GM18861 (cell line): Measurements from ENCODE around the gene KYAT1.
A peak's percentile ranks its signal among the peaks of the same experiment; 100 is the strongest.

Experiments
- ATAC-seq: cut with Tn5 transposase; IDR thresholded peaks from one replicate; pipeline ENCODE4 v1.9.1; 2021; ENCODE audit not compliant: unreplicated experiment

KYAT1 gene

DNA sequence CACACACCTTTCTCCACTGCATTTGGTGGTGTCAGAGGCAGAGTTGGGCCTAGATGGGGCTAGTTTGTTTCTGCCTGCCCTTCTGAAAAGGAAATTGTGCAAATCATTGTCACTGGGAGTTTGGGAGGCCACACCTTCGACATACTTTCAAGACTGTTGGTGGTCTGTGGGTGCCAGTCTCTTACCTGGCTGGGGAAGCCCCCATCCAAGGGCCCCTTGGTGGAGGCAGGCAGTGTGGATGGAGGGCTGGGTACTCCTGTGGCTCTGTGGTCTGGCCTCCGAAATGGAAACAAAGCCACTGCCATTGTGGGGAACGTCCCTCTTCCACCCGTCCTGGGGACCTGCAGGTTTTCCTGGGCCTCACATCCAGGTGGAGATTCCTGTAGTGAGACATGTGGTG lies 28.1 kb upstream of the KYAT1 start:
- no peak for ATAC-seq

DNA sequence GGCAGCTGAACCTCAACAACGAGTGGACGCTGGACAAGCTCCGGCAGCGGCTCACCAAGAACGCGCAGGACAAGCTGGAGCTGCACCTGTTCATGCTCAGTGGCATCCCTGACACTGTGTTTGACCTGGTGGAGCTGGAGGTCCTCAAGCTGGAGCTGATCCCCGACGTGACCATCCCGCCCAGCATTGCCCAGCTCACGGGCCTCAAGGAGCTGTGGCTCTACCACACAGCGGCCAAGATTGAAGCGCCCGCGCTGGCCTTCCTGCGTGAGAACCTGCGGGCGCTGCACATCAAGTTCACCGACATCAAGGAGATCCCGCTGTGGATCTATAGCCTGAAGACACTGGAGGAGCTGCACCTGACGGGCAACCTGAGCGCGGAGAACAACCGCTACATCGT lies 26.6 kb upstream of the KYAT1 start:
- ATAC-seq, result no peak

DNA sequence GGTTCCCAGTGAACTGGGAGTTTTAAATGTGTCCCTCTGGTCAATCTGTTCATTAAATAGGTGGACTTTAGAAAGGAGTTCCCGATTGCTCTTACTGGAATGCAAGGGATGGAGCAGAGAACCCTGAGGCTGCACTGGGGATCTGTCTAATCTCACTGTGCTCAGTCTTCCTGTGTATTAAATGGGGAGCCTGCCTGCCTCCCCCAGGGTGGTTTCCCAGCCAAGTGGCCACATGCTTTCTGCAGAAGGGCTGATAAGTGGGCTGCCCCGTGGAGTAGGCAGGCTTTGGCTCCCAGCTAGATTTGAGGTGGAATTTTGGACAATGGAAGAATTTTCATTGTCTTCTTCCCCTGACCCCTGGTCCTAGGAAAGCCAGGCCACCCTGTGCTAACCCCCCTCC lies 25.0 kb upstream of the KYAT1 start:
- ATAC-seq, result no peak

GRCh38 chr9:128905964-128906363 lies 24.2 kb upstream of the KYAT1 start:
- no peak for ATAC-seq

DNA sequence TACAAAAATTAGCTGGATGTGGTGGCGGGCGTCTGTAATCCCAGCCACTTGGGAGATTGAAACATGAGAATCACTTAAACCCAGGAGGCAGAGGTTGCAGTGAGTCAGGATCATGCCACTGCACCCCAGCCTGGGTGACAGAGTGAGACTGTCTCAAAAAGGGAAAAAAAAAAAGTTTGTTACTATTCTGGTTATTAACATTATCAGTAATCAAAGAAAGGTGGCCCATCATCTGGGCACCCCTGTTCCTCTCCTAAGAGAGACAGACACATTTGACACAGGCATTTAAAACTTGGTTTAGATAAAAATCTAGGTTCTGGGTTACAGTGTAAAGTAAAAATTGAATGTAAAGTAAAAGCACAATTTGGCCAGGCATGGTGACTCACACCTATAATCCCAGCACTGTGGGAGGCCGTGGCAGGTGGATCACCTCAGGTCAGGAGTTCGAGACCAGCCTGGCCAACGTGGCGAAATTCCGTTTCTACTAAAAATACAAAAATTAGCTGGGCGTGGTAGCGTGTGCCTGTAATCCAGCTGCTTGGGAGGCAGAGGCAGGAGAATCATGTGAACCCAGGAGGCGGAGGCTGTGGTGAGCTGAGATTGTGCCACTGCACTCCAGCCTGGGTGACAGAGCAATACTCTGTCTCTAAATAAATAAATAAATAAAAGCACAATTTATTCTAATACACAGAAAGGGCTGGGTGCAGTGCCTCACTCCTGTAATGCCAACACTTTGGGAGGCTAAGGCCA lies 22.3 kb upstream of the KYAT1 start:
- no peak for ATAC-seq

DNA sequence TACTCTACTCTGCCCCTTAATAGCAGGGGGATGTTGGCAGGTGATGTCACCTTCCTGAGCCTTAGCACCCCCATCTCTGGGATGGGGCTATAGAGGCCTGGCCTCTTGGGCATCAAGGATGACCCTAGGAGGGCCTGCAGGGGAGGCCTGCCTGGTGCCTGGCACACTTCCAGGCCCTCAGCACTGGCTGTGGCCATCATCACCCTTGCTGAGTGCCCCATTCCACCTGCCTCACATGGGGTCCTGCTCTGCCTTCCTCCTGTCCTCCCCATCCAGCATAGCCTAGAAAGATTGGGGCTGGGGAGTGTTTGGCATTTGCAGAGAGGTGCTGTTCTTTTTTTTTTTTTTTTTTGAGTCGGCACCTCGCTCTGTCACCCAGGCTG lies 21.3 kb upstream of the KYAT1 start:
- no peak for ATAC-seq

DNA sequence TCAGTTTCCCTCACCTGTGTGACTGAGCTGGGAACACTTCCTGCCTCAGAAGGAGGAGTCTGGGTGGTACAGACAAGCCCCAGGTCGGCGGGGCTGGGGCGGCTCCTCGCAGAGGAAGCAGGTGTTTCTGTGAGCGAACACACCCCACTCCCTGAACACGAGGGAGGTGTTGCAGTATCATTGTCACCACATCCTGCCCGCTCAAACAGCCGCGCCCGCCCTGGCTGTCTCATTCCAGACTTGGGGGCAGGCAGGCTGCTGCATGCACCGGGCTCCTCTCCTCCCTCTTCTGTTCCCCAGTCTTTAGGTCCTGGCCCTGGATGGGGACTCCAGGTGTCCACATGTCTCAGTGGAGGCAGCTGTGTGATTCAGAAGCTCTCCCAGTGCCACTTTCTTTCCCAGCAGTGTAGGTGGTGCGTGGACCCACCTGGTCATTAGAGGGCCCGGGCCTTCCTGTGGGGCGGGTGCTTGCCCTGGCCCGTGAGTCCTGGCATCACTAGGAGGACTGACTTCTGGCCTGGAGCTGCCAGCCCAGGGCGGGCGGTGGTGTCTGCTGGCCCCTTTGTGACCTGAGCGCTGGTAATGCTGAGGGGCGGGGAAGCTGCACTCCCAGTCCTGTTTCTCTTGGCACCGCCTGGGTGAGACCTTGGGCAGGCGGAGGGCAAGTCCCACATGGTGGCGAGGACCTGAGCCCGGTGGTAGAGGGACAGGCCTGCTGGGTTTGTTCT lies 20.8 kb upstream of the KYAT1 start:
- peak; percentile 87 for ATAC-seq

GRCh38 chr9:128901822-128902221 lies 20.1 kb upstream of the KYAT1 start:
- no peak for ATAC-seq

DNA sequence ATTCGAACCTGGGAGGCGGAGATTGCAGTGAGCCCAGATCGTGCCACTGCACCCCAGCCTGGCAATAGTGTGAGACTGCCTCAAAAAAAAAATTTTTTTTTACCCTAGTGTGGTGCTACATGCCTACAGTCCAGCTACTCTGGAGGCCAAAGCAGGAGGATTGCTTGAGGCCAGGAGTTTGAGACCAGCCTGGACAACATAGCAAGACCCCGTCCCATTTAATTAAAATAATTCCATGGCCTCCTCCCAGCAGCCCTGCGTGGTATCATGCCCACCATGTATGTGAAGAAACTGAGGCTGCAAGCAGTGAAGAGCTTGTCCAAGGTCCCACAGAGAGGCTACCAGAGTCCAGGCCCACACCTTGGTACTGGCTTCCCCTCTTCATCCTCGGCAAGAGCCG lies 19.6 kb upstream of the KYAT1 start:
- ATAC-seq, result no peak

- no peak for ATAC-seq
Observed at GRCh38 chr9:128899566-128900322, 18.0 kb upstream of the KYAT1 start.

DNA sequence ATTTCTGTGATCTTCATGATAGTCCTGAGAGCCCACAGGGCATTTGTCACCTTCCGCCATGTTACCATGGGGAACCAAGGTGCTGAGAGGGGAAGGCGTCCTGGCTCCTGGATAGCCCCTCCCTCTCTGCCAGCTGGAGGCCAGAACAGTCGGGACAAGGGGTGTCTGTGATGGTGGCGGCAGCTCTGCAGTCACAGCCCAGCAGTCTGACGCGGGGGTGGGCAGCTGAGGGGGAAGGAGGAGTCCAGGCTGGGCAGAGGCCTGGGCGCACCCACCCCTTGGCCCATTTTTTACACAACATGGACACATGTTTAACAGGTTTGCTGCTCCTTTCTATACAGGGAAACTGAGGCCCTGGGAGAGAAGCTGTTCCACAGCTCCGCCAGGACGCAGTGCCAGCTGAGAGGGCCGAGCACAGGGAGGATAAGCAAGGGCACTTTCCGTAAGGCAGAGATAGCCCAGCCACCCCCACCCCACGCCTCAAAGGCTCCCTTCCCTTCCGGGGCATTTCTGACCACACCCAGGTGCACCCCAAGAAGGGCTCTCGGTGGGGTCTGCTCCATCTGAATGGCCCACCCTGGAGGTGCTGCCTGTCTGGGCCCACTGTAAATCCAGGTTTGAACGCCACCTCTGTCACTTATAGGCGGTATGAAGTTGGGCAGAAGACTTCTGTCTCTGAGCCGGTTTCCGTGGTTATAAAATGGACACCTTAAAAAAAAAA lies 17.3 kb upstream of the KYAT1 start:
- no peak for ATAC-seq

GRCh38 chr9:128898382-128898781 lies 16.6 kb upstream of the KYAT1 start:
- ATAC-seq, result no peak

DNA sequence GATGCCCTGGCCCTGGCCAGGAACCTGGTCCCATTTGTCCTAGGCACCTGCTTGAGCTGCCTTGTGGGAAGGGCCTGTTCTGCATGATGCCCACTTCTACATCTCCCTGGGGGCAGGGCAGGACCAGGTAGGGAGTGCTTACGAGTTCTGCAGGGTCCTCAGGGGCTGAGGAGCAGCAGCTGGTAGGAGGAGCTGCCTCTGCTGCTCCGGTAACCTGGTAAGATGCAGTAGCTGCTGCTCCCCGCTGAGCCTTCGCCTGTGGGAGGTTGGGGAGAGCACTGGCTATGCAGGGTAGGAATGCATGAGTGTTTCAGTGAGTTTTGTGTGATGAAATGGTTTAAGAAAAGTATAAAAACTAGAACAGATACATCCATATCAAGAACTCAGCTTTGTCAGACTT lies 13.8 kb upstream of the KYAT1 start:
- no peak for ATAC-seq

DNA sequence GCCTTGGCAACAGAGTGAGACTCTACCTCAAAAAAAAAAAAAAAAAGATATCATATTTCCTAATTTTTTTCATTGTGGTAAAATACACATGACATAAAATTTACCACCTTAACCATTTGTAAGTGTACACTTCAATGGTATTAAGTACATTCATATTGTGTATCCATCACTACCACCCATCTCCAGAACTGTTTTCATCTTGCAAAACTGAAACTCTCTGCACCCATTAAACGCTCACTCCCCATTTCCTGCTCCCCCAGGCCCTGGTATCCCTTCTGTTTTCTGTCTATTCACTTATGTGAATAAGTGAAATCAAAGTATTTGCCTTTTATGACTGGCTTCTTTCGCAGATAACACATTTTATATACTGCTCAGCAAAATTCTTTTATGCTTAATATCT lies 13.0 kb upstream of the KYAT1 start:
- no peak for ATAC-seq

DNA sequence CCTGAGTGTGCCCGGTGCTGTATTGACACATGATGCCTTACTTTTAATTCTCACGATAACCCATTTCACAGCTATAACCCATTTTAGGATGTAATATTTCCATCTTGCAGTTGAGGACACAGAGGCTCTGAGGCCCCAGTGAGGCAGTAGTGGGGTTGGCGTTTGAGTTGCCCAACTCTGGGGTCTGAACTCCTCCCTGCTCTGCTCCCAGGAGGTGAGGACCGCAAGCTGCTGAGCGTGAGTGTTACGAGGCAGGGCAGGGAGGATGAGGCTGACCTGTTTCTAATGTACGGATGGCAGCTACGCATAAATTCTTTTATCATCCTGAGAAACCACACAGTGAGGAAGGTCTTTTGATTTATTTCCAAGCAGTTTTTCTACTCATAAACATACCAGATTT lies 11.6 kb upstream of the KYAT1 start:
- no peak for ATAC-seq

- ATAC-seq, result no peak
Observed at GRCh38 chr9:128892221-128892921, 10.6 kb upstream of the KYAT1 start.

DNA sequence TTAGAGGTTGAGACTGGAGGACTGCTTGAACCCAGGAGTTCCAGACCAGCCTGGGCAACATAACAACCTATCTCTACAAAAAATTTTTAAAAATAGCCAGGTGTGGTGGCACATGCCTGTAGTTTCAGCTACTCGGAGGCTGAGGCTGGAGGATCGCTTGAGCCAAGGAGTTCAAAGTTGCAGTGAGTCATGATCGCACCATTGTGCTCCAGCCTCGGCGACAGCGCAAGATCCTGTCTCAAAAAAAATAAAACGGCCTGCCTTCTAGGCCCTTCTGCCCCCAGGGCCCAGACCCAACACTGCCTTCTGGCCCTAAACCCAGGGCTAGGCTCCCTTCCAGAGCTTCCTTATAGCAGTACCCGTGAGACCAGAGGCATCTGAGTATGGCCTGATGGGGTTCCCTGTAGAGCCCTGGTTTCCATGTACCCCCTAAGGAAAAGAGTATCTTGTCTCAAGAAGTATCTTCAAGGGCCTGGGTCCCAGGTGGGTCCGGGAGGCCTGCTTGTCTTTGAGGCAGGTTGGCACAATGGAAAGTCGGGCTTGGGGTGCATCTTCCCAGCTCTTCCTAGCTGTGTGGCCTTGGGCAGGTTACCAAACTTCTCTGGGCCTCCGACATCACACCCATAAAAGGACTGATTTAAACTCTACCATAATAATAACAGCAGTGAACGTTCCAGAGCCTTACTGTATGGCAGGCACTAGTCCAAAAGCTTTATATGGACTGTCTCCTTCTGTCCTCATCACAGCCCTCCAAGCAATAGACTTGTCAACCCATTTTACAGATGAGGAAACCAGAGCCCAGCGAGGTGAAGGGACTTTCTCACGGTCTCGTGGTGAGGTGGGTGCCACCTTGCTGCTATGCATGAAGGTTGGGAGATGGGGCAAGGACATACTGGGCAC lies 9.8 kb upstream of the KYAT1 start:
- no peak for ATAC-seq

- no peak for ATAC-seq
Observed at GRCh38 chr9:128887914-128888350, 6.2 kb upstream of the KYAT1 start.

DNA sequence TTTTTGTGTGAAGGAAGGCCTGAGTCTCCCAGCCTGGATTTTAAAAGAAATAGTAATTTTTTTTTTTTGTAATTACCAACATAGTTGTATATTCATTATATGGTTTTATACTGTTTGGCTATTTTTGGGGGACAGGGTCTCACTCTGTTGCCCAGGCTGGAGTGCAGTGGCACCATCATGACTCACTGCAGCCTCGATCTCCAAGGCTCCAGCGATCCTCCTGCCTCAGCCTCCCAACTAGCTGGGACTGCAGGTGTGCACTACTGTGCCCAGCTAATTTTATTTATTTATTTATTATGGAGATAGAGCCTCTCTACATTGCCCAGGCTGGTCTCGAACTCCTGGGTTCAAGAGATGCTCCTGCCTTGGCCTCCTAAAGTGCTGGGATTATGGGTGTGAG lies 5.3 kb upstream of the KYAT1 start:
- ATAC-seq, result no peak
